HEK293 (cell line): Measurements from ENCODE around the gene DHFR.

Experiments used
- CTCF ChIA-PET: fragments of 350-600 bp; formaldehyde crosslinking; extraction: SDS; loops from one replicate; lab custom pipeline; 2021; ENCODE audit warnings: antibody characterized with exemption; lab: Yijun Ruan, JAX
- POLR2A ChIA-PET: fragments of 300-600 bp; formaldehyde crosslinking; extraction: SDS; loops from one replicate; lab custom pipeline; 2020; ENCODE audit warnings: antibody characterized with exemption, inconsistent platforms; lab: Yijun Ruan, JAX
- H3K27ac ChIP-seq: fragments of 200-500 bp; sonication (Bioruptor generic); 2 replicates; pipeline ENCODE4 v1.5.1; 2014; ENCODE audit warnings: low read depth, low read length, control low read depth, inconsistent platforms; ENCODE audit errors: extremely low read depth
- H3K36me3 ChIP-seq, 2 experiments: fragments of 200-500 bp in 1 of 2; sonication (Bioruptor generic) in 1 of 2; 1 replicate in 1 of 2; 2 replicates in 1 of 2; pipeline ENCODE4 v1.5.1; 2014 to 2017; ENCODE audit warnings: inconsistent platforms in 2 of 2, low read length in 2 of 2; ENCODE audit not compliant: control insufficient read depth in 2 of 2, insufficient read depth in 1 of 2
- H3K4me1 ChIP-seq: fragments of 200-500 bp; sonication (Bioruptor generic); 2 replicates; pipeline ENCODE4 v1.5.1; 2014; ENCODE audit warnings: mild to moderate bottlenecking, low read length, inconsistent platforms; ENCODE audit not compliant: control insufficient read depth, insufficient read depth
- H3K4me3 ChIP-seq: 2 replicates; pipeline ENCODE4 v1.5.1; 2011; ENCODE audit warnings: low read depth, mild to moderate bottlenecking, control low read depth, low read length, moderate library complexity
- H3K9me3 ChIP-seq: fragments of 200-500 bp; sonication (Bioruptor generic); 2 replicates; pipeline ENCODE4 v1.5.1; 2014; ENCODE audit warnings: low read depth, low read length, inconsistent platforms; ENCODE audit not compliant: control insufficient read depth, insufficient read depth
- PRDM1 ChIP-seq: fragments of 450-650 bp; formaldehyde crosslinking; IDR thresholded peaks from 2 replicates; pipeline ENCODE4; 2016; ENCODE audit warnings: missing biosample characterization, missing genetic modification characterization
- SCRT1 ChIP-seq: fragments of 450-650 bp; formaldehyde crosslinking; IDR thresholded peaks from 2 replicates; pipeline ENCODE4 v1.5.1; 2016; ENCODE audit warnings: missing biosample characterization, missing genetic modification characterization, borderline replicate concordance
- ZBTB20 ChIP-seq: fragments of 450-650 bp; formaldehyde crosslinking; IDR thresholded peaks from 2 replicates; pipeline ENCODE4 v1.5.1; 2016; ENCODE audit warnings: missing biosample characterization, missing genetic modification characterization
- ZBTB48 ChIP-seq: fragments of 450-650 bp; formaldehyde crosslinking; IDR thresholded peaks from 2 replicates; pipeline ENCODE4 v1.5.1; 2016; ENCODE audit warnings: missing biosample characterization, missing genetic modification characterization
- ZBTB7A ChIP-seq: fragments of 450-650 bp; formaldehyde crosslinking; IDR thresholded peaks from 2 replicates; pipeline ENCODE4 v1.5.1; 2016; ENCODE audit warnings: low read depth, missing biosample characterization, missing genetic modification characterization
- ZNF112 ChIP-seq: fragments of 450-650 bp; formaldehyde crosslinking; IDR thresholded peaks from 2 replicates; pipeline ENCODE4 v1.5.0; 2017; ENCODE audit warnings: missing biosample characterization, missing genetic modification characterization
- ZNF175 ChIP-seq: fragments of 450-650 bp; formaldehyde crosslinking; IDR thresholded peaks from 2 replicates; pipeline ENCODE4 v1.5.1; 2016; ENCODE audit warnings: missing biosample characterization, missing genetic modification characterization
- ZNF324 ChIP-seq: fragments of 450-650 bp; formaldehyde crosslinking; IDR thresholded peaks from 2 replicates; pipeline ENCODE4 v1.5.1; 2016; ENCODE audit warnings: missing biosample characterization, missing genetic modification characterization
- ZNF354C ChIP-seq: fragments of 450-650 bp; formaldehyde crosslinking; IDR thresholded peaks from 2 replicates; pipeline ENCODE4 v1.5.1; 2016; ENCODE audit warnings: missing biosample characterization, missing genetic modification characterization, low read depth, borderline replicate concordance
- ZNF366 ChIP-seq: fragments of 450-650 bp; formaldehyde crosslinking; conservative IDR thresholded peaks from 2 replicates; pipeline ENCODE4 v1.5.1; 2016; ENCODE audit warnings: missing biosample characterization, missing genetic modification characterization
- ZNF404 ChIP-seq: fragments of 450-650 bp; formaldehyde crosslinking; IDR thresholded peaks from 2 replicates; pipeline ENCODE4 v1.5.1; 2017; ENCODE audit warnings: missing biosample characterization, missing genetic modification characterization
- ZNF529 ChIP-seq: fragments of 450-650 bp; formaldehyde crosslinking; IDR thresholded peaks from 2 replicates; pipeline ENCODE4 v1.5.1; 2017; ENCODE audit warnings: missing genetic modification characterization, missing biosample characterization; ENCODE audit not compliant: insufficient replicate concordance
- ZNF558 ChIP-seq: fragments of 450-650 bp; formaldehyde crosslinking; IDR thresholded peaks from 2 replicates; pipeline ENCODE4 v1.5.1; 2016; ENCODE audit warnings: missing biosample characterization, missing genetic modification characterization
- ZNF610 ChIP-seq: fragments of 450-650 bp; formaldehyde crosslinking; IDR thresholded peaks from 2 replicates; pipeline ENCODE4 v1.5.1; 2016; ENCODE audit warnings: missing biosample characterization, missing genetic modification characterization, borderline replicate concordance
- ZNF629 ChIP-seq: fragments of 450-650 bp; formaldehyde crosslinking; IDR thresholded peaks from 2 replicates; pipeline ENCODE4 v1.5.1; 2017; ENCODE audit warnings: missing biosample characterization, missing genetic modification characterization
- ZNF785 ChIP-seq: fragments of 450-650 bp; formaldehyde crosslinking; IDR thresholded peaks from 2 replicates; pipeline ENCODE4 v1.5.1; 2016; ENCODE audit warnings: missing biosample characterization, missing genetic modification characterization
- ZNF843 ChIP-seq: fragments of 450-650 bp; formaldehyde crosslinking; IDR thresholded peaks from 2 replicates; pipeline ENCODE4 v1.5.1; 2016; ENCODE audit warnings: missing biosample characterization, missing genetic modification characterization

The DHFR gene

DNA sequence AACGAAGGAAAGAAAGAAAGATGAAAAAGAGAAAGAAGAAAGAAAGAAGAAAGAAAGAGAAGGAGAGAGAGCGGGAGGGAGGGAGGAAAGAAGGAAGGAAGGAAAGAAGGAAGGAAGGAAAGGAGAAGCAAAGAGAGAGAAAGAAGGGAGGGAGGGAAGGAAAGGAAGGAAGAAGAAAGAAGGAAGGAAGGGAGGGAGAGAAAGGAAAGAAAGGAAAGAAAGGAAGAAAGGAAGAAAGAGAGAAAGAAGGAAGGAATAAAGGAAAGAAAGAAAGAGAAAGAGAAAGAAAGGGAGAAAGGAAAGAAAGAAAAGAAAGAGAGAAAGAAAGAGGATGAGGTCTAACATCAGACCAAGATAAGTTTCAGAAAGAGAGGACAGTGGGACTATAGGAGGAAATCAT, 75.7 kb downstream of the DHFR start (continued):
- no peak for TF ChIP-seq ZNF175
- no peak for TF ChIP-seq ZNF354C
- TF ChIP-seq ZNF629 (tag by site-specific recombination): no peak
- TF ChIP-seq ZNF843 (tag by site-specific recombination): no peak
- peak; percentile 98 for TF ChIP-seq PRDM1 (tag by site-specific recombination)
- peak; percentile 98 for TF ChIP-seq ZNF366 (tag by site-specific recombination)
- 0 out of 2 replicates have a peak, but pooled peaks have one; percentile 27 for TF ChIP-seq ZNF112
- no peak for TF ChIP-seq ZNF404

DNA sequence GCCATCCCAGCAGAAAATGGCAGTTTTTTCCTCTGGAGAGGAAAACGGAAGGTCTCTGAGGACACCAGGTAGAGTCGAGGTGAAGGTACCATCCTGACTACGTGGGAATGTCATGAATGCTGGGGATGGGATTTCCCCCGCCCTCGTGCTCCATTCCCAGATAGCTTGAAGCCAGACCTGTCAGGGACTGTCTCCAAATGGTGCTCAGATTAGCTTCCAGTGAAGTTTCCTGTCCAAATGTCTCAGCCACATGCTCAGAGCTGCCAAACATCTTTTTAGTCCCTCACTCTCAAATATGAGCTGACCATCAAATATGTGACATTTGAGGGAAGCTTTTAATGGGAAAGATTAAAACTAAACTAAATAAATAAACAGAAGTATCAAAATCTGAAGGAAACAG, 77.1 kb downstream of the DHFR start:
- Histone ChIP-seq H3K27ac (no peak overlapping the region), H3K9me3 (no peaks in the 10 kb centered on the region), H3K4me3 (no peak overlapping the region), H3K36me3 (no peaks in the 10 kb centered on the region)
- CTCF ChIA-PET: interaction anchor here (0.6 kb wide), 1 partner anchor 170 kb away, joined by 3 read pairs; the partner anchor contains the start of gene ZFYVE16
- POLR2A ChIA-PET: interaction anchor here (0.5 kb wide), 1 partner anchor 303 kb away, joined by 5 read pairs; no protein-coding TSS in a partner anchor
- peak; percentile 58; the same call in 1 of the 2 replicates for TF ChIP-seq ZBTB48 (tag by site-specific recombination)
- TF ChIP-seq ZNF558 (tag by site-specific recombination): no peak
- TF ChIP-seq SCRT1 (tag by site-specific recombination): no peak
- no peak for TF ChIP-seq ZNF785 (tag by site-specific recombination)
- TF ChIP-seq ZBTB20: no peak
- TF ChIP-seq ZBTB7A (tag by site-specific recombination): no peak
- TF ChIP-seq, all 188 proteins: peak for 1
- H3K4me1 ChIP-seq: no peaks in the 10 kb centered on the region

DNA sequence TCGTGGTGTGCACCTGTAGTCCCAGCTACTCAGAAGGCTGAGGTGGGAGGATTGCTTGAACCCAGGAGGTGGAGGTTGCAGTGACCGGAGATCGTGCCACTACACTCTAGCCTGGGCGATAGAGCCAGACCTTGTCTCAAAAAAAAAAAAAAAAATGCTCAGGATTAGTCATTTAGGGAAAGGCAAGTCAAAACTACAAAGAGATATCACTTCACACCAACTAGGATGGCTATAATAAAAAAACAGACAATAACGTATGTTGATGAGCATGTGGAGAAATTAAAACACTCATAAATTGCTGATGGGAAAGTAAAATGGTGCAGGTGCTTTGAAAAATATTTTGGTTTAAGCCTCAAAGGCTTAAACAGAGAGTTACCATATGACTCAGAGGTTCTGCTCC, 78.4 kb downstream of the DHFR start:
- ChIA-PET CTCF (no interaction called here), POLR2A (no interaction called here)
- Histone ChIP-seq H3K4me1 (no peaks in the 10 kb centered on the region), H3K36me3 (no peaks in the 10 kb centered on the region), H3K9me3 (no peaks in the 10 kb centered on the region), H3K4me3 (no peak overlapping the region), H3K27ac (no peak overlapping the region)
- TF ChIP-seq ZNF324 (tag by site-specific recombination) (no peak), ZNF529 (tag by site-specific recombination) (no peak), ZNF610 (tag by site-specific recombination) (no peak)
